Measurements from ENCODE around the gene PPP1R3E.
"Not testable (repeated sequence)": the region's sequence is repeated elsewhere in the genome, so short reads cannot be mapped to it uniquely, and the experiment has no call there.

The PPP1R3E gene

GRCh38 chr14:23302290-23303225 lies at the start of gene PPP1R3E:
PPP1R3E (minus strand) TSS chr14:23302859; CDS start chr14:23302576, 283 bp downstream.
- DNase-seq, result peak; percentile 40

DNA sequence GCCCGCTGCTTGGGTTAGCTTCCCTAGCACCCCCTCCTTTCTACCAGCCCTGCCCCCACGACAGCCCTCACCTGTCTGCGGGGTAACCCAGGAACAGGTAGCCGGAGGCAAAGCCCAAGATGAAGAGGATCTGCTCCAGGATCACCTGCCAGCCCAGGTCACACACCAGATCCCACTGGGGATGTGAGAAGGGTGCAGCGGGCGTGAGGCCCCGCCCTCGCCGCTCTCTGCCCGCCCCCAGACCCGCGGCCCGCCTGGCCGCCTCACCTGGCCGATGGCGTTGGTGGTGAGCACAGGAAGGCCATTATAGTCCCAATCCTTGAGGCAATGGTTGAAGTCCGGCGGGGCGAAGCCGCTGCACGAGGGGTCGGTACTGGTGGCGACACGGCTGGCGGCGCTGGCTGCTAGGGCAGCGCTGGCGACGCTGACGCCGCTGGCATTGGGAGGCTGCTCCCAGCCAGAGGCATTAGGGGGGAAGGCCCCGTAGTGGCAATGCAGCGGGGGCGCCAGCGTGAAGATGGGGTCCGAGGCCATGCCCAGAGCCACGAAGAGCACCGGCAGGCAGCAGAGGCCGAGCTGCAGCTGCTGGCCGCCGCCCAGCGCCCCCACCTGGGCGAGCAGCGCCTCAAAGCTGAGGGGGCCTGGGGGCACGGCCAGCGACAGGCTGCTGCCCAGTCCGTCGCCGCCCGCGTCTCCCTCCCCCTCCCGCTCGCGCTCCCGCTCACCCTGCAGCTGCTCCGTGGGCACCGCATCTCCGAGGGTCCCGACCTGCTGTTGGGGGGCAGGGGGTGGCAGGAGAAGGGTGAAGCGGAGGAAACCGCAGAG lies 49.2 kb upstream of the PPP1R3E start:
- DNase-seq, result no peak

DNA sequence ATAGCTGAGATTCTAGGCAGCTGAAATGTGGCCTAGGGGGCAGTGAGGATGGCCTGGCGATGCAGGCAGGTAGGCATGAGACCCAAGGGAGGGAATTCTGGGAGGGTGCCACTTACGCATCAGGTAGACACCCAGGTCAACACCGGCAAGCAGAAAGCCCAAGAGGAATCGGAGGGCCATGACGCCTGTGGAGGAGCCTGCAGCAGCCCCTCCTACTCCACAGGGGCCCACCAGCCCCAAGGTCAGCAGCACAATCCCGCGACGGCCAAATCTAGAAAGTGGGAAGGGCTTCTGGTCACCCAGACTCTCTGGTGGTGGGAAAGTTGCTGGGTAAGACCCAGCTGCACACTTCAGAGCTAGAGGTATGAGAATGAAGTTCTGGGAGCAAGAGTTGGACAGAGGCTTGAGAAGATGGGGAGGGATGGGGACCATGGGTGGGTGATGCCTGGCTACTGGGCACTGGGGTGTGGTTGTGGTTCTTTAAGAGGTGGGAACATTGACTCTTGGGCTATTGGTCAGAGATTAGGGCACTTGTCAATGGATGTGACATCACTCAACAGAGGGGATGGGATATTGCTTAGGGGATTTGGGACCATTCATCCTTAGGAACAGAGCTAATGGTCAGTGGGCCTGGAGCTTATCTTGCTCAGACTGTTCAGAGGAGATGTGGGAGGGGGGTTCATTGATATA lies 46.6 kb upstream of the PPP1R3E start:
- DNase-seq, result no peak

DNA sequence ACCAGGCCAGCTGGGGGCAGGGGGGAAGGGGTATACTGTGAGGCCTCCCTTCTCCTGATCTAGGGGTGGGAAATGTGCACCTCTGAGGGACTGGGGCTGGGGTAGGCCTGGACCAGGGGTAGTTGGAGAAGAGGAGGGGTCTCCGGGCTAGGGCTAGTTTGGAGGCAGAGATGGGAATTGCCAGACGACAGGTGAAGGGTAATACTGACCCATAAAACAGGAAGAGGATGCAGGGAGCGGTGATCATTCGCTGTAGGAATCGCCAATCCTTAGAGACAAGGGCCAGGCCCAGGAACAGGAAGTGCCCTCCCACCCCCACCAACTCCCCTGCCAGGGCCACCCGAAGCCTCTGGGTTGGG lies 45.6 kb upstream of the PPP1R3E start:
- DNase-seq, result no peak

- DNase-seq, result no peak
These were observed 45.0 kb upstream of the PPP1R3E start for GRCh38 chr14:23347406-23348296.

GRCh38 chr14:23346693-23347405 lies 44.2 kb upstream of the PPP1R3E start:
- no peak for DNase-seq

- no peak for DNase-seq
These were observed 43.5 kb upstream of the PPP1R3E start for GRCh38 chr14:23345987-23346692.

DNA sequence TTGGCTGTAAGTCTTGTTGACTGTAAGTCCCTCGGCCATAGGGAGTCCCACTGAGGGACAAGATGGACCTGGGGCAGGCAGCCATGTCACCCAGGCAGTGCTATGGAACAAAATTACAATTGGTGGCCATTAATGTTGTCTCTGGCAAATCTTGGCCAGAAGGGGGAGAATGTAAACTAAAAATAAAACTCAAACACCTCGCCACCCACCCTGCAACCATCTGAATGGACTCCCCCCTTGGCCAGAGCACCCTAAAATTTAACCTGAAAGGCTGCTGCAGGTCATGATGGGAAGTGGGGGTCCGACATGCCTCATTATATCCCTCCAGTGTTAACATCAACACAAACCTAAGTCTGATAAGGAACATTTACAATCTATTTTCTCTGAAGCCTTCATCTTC lies 41.8 kb upstream of the PPP1R3E start:
- no peak for DNase-seq

GRCh38 chr14:23339506-23340268 lies 37.0 kb upstream of the PPP1R3E start:
- no peak for DNase-seq

GRCh38 chr14:23335623-23336022 lies 33.0 kb upstream of the PPP1R3E start:
- DNase-seq, result no peak

DNA sequence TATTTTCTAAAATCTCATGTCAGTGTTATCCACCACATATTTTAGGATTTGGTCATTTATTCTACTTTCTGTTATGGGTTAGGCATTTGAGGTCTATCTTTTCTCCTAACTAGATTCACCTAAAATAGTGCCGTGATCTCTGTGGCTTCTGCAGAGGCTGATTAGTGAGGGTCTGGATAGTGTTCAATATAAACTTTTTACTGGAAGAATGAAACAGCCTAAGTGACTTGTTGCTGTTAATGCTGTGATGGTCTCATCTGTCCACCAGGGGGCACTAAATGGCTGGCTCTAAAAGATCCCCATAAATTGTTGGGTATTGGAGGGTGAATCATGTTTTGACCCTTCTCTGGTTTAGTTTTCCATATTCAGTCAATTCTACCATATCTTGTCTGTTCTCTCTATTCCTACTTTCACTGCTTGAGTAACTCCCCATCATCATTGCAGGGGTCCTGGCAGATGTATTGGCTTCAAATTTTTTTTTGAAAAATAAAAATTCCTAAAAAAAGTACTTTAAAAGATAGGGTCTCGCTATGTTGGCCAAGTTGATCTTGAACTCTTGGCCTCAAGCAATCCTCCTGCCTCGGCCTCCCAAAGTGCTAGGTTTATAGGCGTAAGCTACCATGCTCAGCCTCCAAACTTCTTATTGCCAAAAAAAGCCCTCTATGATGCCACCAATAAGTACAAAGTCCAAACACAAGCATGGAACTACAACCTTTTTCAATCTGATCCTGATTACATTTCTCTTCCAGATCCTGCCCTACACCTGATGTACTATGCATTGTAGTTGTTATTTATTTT lies 25.5 kb upstream of the PPP1R3E start:
- peak; percentile 19 for DNase-seq

GRCh38 chr14:23326491-23327332 lies 24.1 kb upstream of the PPP1R3E start:
- DNase-seq, result no peak

- DNase-seq, result not testable (repeated sequence)
These were observed 23.1 kb upstream of the PPP1R3E start for GRCh38 chr14:23325746-23326145.

DNA sequence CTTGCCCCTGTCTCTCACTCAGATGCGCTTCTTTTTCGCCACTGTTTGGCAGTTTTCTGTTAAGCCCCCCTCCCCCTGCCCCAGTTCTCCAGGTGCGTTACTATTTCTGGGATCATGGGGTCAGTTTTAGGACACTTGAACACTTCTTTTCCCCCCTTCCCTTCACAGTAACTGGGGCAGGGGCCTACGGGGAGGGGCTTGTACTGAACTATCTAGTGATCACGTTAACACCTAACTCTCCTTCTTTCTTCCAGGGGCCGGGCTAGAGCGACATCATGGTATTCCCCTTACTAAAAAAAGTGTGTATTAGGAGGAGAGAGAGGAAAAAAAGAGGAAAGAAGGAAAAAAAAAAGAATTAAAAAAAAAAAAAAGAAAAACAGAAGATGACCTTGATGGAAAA lies 22.3 kb upstream of the PPP1R3E start:
- DNase-seq, result no peak

DNA sequence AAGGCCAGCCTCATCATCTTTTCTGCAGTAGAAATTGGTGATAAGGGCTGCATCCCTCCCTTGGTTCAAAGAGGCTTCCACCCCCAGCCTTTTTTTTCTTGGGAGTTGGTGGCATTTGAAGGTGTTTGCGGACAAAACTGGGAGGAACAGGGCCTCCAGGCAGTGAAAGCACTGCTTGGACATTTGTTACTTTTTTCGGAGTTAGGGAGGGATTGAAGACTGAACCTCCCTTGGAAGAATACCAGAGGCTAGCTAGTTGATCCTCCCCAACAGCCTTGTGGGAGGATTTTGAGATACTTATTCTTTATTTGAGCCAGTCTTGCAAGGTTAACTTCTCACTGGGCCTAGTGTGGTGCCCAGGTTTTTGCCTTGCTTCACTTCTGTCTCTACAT lies 21.8 kb upstream of the PPP1R3E start:
- no peak for DNase-seq

- no peak for DNase-seq
These were observed 21.3 kb upstream of the PPP1R3E start for GRCh38 chr14:23323838-23324454.

Data from NCI-H1048 (cell line).